DOHH2 (cell line): ENCODE results near the gene PAF1.

ENCODE experiments used
- H3F3A ChIP-seq: fragments of 200-600 bp; sonication (generic), shearing (Covaris generic); 2 replicates; pipeline ENCODE4 v1.6.0; 2016; ENCODE audit warnings: antibody characterized with exemption, mild to moderate bottlenecking; ENCODE audit not compliant: control insufficient read depth, insufficient read depth
- H3K27ac ChIP-seq: fragments of 200-600 bp; sonication (generic); 2 replicates; pipeline ENCODE4 v1.5.1; 2014; ENCODE audit warnings: low read depth, mild to moderate bottlenecking, low read length, moderate library complexity
- H3K27me3 ChIP-seq: fragments of 200-600 bp; sonication (generic); 2 replicates; pipeline ENCODE4 v1.6.1; 2014; ENCODE audit warnings: mild to moderate bottlenecking, low read length, mixed read lengths; ENCODE audit not compliant: control insufficient read depth
- H3K36me3 ChIP-seq: fragments of 200-600 bp; sonication (generic); 2 replicates; pipeline ENCODE4 v1.6.1; 2014; ENCODE audit warnings: mild to moderate bottlenecking, low read length, moderate library complexity, mixed read lengths; ENCODE audit not compliant: control insufficient read depth
- H3K4me1 ChIP-seq: fragments of 200-600 bp; sonication (generic); 2 replicates; pipeline ENCODE4 v1.6.1; 2014; ENCODE audit warnings: mild to moderate bottlenecking, low read length, mixed read lengths; ENCODE audit not compliant: control insufficient read depth
- H3K4me2 ChIP-seq: fragments of 200-600 bp; sonication (generic); 2 replicates; pipeline ENCODE4 v1.6.0; 2014; ENCODE audit warnings: mild to moderate bottlenecking, low read length, moderate library complexity
- H3K4me3 ChIP-seq: fragments of 200-600 bp; sonication (generic); 2 replicates; pipeline ENCODE4 v1.5.1; 2014; ENCODE audit warnings: mild to moderate bottlenecking, low read length, mixed read lengths
- H3K79me2 ChIP-seq: fragments of 200-600 bp; sonication (generic); 2 replicates; pipeline ENCODE4 v1.6.1; 2014; ENCODE audit warnings: mild to moderate bottlenecking, low read length, mixed read lengths; ENCODE audit not compliant: control insufficient read depth
- H3K9me2 ChIP-seq: fragments of 200-600 bp; sonication (generic); replicated peaks from 2 replicates; pipeline ENCODE4 v1.6.1; 2014; ENCODE audit warnings: mild to moderate bottlenecking, low read length, mixed read lengths; ENCODE audit not compliant: control insufficient read depth
- H3K9me3 ChIP-seq: fragments of 200-600 bp; sonication (generic); 2 replicates; pipeline ENCODE4 v1.6.1; 2014; ENCODE audit warnings: antibody characterized with exemption, low read length, mixed read lengths; ENCODE audit not compliant: control insufficient read depth, insufficient read depth
- H4K20me1 ChIP-seq: fragments of 200-600 bp; sonication (generic); 2 replicates; pipeline ENCODE4 v1.6.0; 2014; ENCODE audit warnings: low read depth, mild to moderate bottlenecking, antibody characterized with exemption, low read length, moderate library complexity; ENCODE audit not compliant: control insufficient read depth, insufficient read depth
- EZH2phosphoT487 ChIP-seq: fragments of 200-600 bp; sonication (generic); IDR thresholded peaks from 2 replicates; pipeline ENCODE4 v1.6.1; 2017; ENCODE audit warnings: borderline replicate concordance, mild to moderate bottlenecking, antibody characterized with exemption, low read length, moderate library complexity, mixed read lengths
- TF ChIP-seq, protein P1 (sequence below): fragments of 200-600 bp; sonication (generic); IDR thresholded peaks from one replicate; pipeline ENCODE4 v1.5.1; 2014; ENCODE audit warnings: antibody characterized with exemption, mild to moderate bottlenecking, low read depth, low read length; ENCODE audit not compliant: poor library complexity, severe bottlenecking

Gene PAF1

DNA sequence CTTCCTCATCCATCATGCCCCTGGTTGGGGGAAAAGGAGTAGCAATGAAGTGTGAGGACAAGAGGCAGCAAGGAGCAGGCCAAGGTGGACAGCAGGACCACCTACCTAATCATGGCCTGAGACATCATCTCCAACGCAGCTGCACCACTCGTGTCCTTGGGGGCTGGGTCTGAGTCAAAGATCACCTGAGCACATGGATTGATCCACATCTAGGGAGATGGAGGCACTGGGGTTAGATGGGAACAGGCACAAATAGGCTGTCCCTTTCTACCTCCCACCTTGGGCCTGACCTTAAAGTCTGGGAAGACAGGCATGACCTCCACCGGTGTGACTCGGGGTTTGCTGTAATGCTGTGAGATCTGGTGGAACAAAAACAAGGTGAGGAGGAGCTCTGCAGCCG is 2.2 kb downstream of the PAF1 start:
- Histone ChIP-seq H3K9me2 (no peaks in the 10 kb centered on the region), H3K4me2 (no peak overlapping the region), H3K27ac (no peak overlapping the region), H4K20me1 (peaks cover 4% of the 10 kb centered on the region; the same call in 1 of the 2 replicates), H3K36me3 (peaks cover 57% of the 10 kb centered on the region), H3F3A (no peaks in the 10 kb centered on the region; the same call in 1 of the 2 replicates), H3K79me2 (peaks cover 35% of the 10 kb centered on the region), H3K4me3 (no peak overlapping the region), H3K27me3 (no peaks in the 10 kb centered on the region), H3K4me1 (peaks cover 18% of the 10 kb centered on the region), H3K9me3 (no peaks in the 10 kb centered on the region)
- TF ChIP-seq EZH2phosphoT487 = no peak
- TF ChIP-seq, protein P1, sequence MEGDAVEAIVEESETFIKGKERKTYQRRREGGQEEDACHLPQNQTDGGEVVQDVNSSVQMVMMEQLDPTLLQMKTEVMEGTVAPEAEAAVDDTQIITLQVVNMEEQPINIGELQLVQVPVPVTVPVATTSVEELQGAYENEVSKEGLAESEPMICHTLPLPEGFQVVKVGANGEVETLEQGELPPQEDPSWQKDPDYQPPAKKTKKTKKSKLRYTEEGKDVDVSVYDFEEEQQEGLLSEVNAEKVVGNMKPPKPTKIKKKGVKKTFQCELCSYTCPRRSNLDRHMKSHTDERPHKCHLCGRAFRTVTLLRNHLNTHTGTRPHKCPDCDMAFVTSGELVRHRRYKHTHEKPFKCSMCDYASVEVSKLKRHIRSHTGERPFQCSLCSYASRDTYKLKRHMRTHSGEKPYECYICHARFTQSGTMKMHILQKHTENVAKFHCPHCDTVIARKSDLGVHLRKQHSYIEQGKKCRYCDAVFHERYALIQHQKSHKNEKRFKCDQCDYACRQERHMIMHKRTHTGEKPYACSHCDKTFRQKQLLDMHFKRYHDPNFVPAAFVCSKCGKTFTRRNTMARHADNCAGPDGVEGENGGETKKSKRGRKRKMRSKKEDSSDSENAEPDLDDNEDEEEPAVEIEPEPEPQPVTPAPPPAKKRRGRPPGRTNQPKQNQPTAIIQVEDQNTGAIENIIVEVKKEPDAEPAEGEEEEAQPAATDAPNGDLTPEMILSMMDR = no peak

DNA sequence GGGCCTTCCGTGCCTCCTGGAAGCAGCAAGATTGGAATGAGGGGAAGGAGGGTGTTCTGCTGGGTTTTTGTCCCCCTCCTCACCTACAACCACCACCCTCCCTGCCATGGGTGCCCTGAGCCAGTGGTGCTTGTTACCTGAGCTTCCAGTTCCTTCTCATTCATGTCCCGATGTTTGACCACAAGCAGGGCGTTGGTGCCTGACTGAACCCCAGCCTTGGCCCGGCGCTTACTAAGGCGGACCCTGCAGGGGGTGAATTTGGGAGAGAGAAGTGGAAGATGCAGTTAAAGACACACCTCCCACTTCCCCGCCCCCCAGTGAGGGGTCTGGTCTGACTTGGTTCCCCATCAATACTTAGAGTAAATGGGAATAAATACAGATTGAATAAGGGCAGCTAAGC is 4.3 kb downstream of the PAF1 start:
- H3F3A ChIP-seq = no peaks in the 10 kb centered on the region
- H3K79me2 ChIP-seq = peaks cover 18% of the 10 kb centered on the region
- no peaks in the 10 kb centered on the region for H3K9me2 ChIP-seq
- TF ChIP-seq EZH2phosphoT487 = no peak
- TF ChIP-seq, protein P1 = no peak
- H3K4me3 ChIP-seq = no peak overlapping the region
- peaks cover 4% of the 10 kb centered on the region; the same call in 1 of the 2 replicates for H4K20me1 ChIP-seq
- no peaks in the 10 kb centered on the region for H3K9me3 ChIP-seq
- peaks cover 53% of the 10 kb centered on the region for H3K36me3 ChIP-seq
- no peaks in the 10 kb centered on the region for H3K27me3 ChIP-seq
- no peak overlapping the region for H3K4me2 ChIP-seq
- H3K27ac ChIP-seq = no peak overlapping the region
- peaks cover 9% of the 10 kb centered on the region for H3K4me1 ChIP-seq

DNA sequence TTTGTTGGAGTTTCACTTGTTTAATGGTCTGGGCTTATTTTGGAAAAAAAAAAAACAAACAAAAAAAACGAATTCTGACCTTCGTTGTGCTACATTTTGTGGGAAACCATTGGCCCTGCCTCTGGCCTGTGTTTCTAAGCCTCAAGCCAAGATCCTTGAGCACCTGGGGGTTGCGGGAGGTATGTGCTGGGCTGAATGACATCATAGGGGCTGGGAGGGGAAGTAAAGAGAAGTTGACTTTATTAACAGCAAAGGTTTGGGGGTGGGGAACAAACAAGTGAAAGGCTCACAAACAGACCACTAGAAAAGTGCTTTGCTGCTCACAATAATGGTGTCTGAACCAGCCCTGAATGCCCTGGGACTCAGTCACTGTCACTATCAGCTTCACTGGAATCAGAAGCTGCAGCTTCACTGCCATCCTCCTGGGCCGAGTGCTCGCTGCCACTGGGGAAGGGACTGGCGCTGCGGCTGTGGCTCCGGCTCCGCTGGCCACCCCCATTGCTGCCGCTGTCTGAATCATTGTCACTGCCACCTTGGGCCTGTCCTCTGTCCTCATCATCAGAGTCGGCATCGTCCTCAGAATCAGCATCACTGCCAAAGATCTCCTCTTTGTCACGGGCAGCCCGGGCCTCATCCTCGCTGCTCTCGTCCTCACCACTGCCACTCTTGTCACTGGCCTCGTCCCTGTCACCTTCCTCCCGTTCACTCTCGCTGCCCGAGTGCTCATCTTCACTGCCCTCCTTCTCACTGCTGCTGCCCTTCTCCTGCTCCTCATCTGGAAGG is 5.1 kb downstream of the PAF1 start:
- no peak for TF ChIP-seq EZH2phosphoT487
- TF ChIP-seq, protein P1 = no peak
- Histone ChIP-seq H3K9me2 (no peaks in the 10 kb centered on the region), H3K4me2 (no peak overlapping the region), H3F3A (no peaks in the 10 kb centered on the region), H3K79me2 (peaks cover 15% of the 10 kb centered on the region), H3K9me3 (no peaks in the 10 kb centered on the region), H3K27me3 (no peaks in the 10 kb centered on the region), H3K4me3 (no peak overlapping the region), H4K20me1 (peaks cover 4% of the 10 kb centered on the region; the same call in 1 of the 2 replicates), H3K27ac (no peak overlapping the region), H3K36me3 (peaks cover 58% of the 10 kb centered on the region), H3K4me1 (peaks cover 9% of the 10 kb centered on the region)
